Activated CD8-positive, alpha-beta T cell treated with anti-CD3 and anti-CD28 coated beads for 36 hours (primary cell): ENCODE measurements around the gene PLAU. TPM values are rescaled to one million over a fixed set of nuclear protein-coding genes. Genes with fewer than 3 reads are reported as not detected.
"Not testable (repeated sequence)": the region's sequence is repeated elsewhere in the genome, so short reads cannot be mapped to it uniquely, and the experiment has no call there.

Experiments used
- ATAC-seq: fragments of 200-7000 bp; cut with Tn5 transposase; one replicate; pipeline ENCODE4 v1.10.0; 2021; ENCODE audit warnings: mild to moderate bottlenecking, moderate library complexity
- CTCF ChIA-PET: fragments of 350-600 bp; sonication (Branson Sonifier 250); formaldehyde crosslinking; loops from one replicate; lab custom pipeline; 2021; ENCODE audit warnings: antibody characterized with exemption; lab: Charles Lee
- POLR2A ChIA-PET: fragments of 350-600 bp; sonication (Branson Sonifier 250); formaldehyde crosslinking; loops from one replicate; lab custom pipeline; 2021; ENCODE audit warnings: antibody characterized with exemption; lab: Charles Lee
- DNase-seq: peaks from one replicate; pipeline ENCODE4 v3.0.0-alpha.2; 2020
- H3K27ac Mint-ChIP-seq: one replicate; pipeline ENCODE4 v1.8.0; 2021; ENCODE audit warnings: mild to moderate bottlenecking, mixed read lengths
- H3K27me3 Mint-ChIP-seq: one replicate; pipeline ENCODE4 v1.8.0; 2021; ENCODE audit warnings: mixed read lengths
- H3K36me3 Mint-ChIP-seq: one replicate; pipeline ENCODE4 v1.8.0; 2021; ENCODE audit warnings: low read depth, mixed read lengths
- H3K4me1 Mint-ChIP-seq: one replicate; pipeline ENCODE4 v1.8.0; 2021; ENCODE audit warnings: low read depth, mixed read lengths
- H3K4me3 Mint-ChIP-seq: one replicate; pipeline ENCODE4 v1.8.0; 2021; ENCODE audit warnings: mild to moderate bottlenecking, moderate library complexity, mixed read lengths
- H3K9me3 Mint-ChIP-seq: one replicate; pipeline ENCODE4 v1.8.0; 2021; ENCODE audit warnings: mixed read lengths
- intact Hi-C: fragments of 100-400 bp; cut with micrococcal nuclease; formaldehyde crosslinking; loops from one replicate; pipeline ENCODE4 v1.10.0; 2022
- total RNA-seq, 2 experiments: library from RNA; stranded (reverse); gene quantifications; one replicate each; pipeline ENCODE4 v1.2.3, GENCODE V29; 2021
- TF ChIP-seq, protein P1 (sequence below): fragments of 200-600 bp; IDR thresholded peaks from one replicate; pipeline ENCODE4 v1.8.0; 2022; ENCODE audit warnings: antibody characterized with exemption, mild to moderate bottlenecking

PLAU gene
- total RNA-seq, 2 experiments from 2014 or later, result 0.41 to 0.47 TPM

DNA sequence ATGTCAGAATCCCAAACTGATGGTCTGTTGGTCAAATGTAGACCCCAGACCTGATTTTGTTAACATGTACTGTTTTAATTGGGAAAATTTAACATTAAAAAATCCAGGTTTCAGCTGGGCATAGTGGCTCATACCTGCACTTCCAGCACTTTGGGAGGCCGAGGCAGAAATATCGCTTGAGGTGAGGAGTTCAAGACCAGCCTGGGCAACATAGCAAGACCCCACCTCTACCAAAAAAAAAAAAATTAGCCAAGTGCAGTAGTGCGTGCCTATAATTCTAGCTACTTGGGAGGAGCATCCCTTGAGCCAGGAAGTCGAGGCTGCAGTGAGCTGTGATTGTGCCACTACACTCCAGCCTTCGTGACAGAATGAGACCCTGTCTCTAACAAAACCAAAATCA lies 20.7 kb upstream of the PLAU start:
- Mint-ChIP-seq H3K4me3 (no peak overlapping the region), H3K27me3 (peaks cover 9% of the 10 kb centered on the region), H3K4me1 (peaks cover 2% of the 10 kb centered on the region), H3K36me3 (no peaks in the 10 kb centered on the region), H3K27ac (no peak overlapping the region), H3K9me3 (no peaks in the 10 kb centered on the region)
- TF ChIP-seq, protein P1, sequence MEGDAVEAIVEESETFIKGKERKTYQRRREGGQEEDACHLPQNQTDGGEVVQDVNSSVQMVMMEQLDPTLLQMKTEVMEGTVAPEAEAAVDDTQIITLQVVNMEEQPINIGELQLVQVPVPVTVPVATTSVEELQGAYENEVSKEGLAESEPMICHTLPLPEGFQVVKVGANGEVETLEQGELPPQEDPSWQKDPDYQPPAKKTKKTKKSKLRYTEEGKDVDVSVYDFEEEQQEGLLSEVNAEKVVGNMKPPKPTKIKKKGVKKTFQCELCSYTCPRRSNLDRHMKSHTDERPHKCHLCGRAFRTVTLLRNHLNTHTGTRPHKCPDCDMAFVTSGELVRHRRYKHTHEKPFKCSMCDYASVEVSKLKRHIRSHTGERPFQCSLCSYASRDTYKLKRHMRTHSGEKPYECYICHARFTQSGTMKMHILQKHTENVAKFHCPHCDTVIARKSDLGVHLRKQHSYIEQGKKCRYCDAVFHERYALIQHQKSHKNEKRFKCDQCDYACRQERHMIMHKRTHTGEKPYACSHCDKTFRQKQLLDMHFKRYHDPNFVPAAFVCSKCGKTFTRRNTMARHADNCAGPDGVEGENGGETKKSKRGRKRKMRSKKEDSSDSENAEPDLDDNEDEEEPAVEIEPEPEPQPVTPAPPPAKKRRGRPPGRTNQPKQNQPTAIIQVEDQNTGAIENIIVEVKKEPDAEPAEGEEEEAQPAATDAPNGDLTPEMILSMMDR, result no peak
- ChIA-PET CTCF (interaction anchor here (1.2 to 19.1 kb wide), 7 partner anchors 12 to 208 kb away, joined by 3 to 466 read pairs (median 5); no protein-coding TSS in a partner anchor), POLR2A (no interaction called here)
- no peak for DNase-seq
- intact Hi-C loops, result no loop called here
- no peak for ATAC-seq

DNA sequence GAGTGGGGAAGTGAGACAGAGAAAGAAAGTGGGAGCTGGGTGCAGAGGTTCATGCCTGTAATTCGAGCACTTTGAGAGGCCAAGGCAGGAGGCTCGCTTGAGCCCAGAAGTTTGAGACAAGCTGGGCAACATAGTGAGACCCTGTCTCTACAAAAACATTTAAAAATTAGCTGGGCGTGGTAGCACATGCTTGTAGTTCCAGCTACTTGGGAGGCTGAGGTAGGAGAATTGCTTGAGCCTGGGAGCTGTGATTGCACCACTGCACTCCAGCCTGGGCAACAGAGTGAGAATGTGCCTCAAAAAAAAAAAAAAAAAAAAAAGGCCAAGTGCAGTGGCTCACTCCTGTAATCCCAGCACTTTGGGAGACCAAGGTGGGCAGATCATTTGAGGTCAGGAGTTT lies 20.1 kb upstream of the PLAU start:
- H3K4me3 Mint-ChIP-seq, H3K27me3 Mint-ChIP-seq, POLR2A ChIA-PET, H3K9me3 Mint-ChIP-seq, H3K36me3 Mint-ChIP-seq, H3K4me1 Mint-ChIP-seq, DNase-seq, ATAC-seq, intact Hi-C loops, H3K27ac Mint-ChIP-seq: not testable (repeated sequence)
- CTCF ChIA-PET, result interaction anchor here (0.9 to 19.1 kb wide), 5 partner anchors 12 to 190 kb away, joined by 3 to 466 read pairs (median 10); no protein-coding TSS in a partner anchor

DNA sequence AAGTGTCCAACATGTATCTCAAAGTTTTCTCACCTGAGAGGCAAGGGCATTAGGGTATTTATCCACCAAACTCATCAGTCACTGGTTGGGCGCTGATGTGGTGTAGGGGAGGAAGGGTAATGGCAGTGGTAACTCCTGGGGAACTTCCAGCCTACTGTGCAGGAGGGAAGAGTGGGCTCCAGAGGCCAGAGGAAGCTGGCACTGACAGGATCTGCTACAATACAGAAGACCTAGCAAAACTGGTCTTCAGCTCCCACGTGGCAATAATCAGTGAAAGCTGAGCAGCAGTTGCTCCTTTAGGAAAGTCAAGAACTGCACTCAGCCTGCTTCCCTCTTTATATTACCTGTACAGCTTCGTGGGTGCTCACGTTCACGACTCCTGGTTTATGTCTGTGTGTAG lies 19.4 kb upstream of the PLAU start:
- H3K4me1 Mint-ChIP-seq, result peaks cover 2% of the 10 kb centered on the region
- ATAC-seq, result no peak

DNA sequence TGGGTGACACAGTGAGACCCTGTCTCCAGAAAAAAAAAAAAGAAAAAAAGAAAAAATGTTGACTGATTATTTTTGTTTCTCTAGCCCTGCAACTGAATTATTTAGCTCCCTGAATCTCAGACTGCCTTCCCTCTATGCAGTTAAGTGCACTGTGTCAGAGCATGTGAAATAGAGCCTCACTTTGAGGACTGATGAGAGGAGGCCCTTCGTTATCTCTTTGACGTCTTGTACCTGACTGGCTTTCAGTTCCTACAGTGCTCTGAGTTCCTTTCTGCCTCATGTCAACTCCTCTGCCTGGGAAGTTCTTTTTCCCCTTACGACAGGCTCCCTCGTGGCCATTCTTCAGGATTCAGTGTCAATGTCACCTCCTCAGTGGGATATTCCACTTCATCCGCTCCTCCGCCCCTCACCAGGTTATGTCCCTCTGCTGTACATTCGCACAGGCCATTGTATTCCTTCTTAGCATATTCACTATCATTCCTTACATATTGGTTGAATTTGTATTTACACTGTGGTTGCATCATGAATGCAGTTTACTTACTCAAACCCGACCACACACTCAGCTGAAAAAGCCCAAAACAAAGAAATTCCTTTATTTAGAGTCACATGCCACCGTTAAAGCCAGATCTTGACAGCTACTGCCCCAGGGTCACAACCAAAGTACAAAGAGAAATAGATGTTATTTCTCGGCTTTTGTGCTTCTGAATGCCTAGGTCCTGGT lies 18.5 kb upstream of the PLAU start:
- Mint-ChIP-seq H3K4me1 (peaks cover 2% of the 10 kb centered on the region), H3K9me3 (no peaks in the 10 kb centered on the region), H3K27me3 (peaks cover 9% of the 10 kb centered on the region), H3K36me3 (no peaks in the 10 kb centered on the region), H3K4me3 (no peak overlapping the region), H3K27ac (no peak overlapping the region)
- ChIA-PET POLR2A (no interaction called here), CTCF (interaction anchor here (0.8 to 19.1 kb wide), 5 partner anchors 14 to 189 kb away, joined by 3 to 466 read pairs (median 10); no protein-coding TSS in a partner anchor)
- ATAC-seq (no peak), DNase-seq (no peak)
- intact Hi-C loops, result no loop called here
- TF ChIP-seq, protein P1, result no peak

More for the DNA sequence above, 19.4 kb upstream of the PLAU start:
- intact Hi-C loops, result no loop called here
- ChIA-PET CTCF (interaction anchor here (0.9 to 19.1 kb wide), 5 partner anchors 13 to 189 kb away, joined by 3 to 466 read pairs (median 10); no protein-coding TSS in a partner anchor), POLR2A (no interaction called here)
- no peak for DNase-seq
- Mint-ChIP-seq H3K9me3 (no peaks in the 10 kb centered on the region), H3K27ac (no peak overlapping the region), H3K4me3 (no peak overlapping the region), H3K36me3 (no peaks in the 10 kb centered on the region), H3K27me3 (peaks cover 9% of the 10 kb centered on the region)
- TF ChIP-seq, protein P1, result no peak

DNA sequence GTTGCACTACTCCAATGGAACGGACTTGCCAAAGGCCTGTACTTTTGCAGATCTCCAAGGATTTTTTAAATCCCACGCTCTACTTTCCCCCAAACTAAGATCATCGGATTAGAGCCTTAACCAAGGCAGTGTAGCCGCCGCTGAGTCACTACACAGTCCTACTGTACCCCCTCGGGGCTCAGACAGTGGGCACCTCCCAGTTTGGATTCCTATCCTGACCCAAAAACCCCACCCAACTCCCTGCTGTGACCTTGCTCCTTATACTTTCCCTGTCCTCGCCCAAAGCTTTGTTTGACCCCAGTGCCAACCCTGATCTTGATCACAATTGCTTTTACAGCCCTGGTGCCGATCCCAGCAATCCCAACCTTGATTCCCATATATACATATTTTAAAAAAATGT lies 17.5 kb upstream of the PLAU start:
- H3K4me3 Mint-ChIP-seq, result no peak overlapping the region
- no peak for ATAC-seq
- H3K27ac Mint-ChIP-seq, result no peak overlapping the region

More for the DNA sequence above, 17.5 kb upstream of the PLAU start:
- intact Hi-C loops, result no loop called here
- TF ChIP-seq, protein P1, result no peak
- ChIA-PET POLR2A (no interaction called here), CTCF (interaction anchor here (0.8 to 19.1 kb wide), 7 partner anchors 13 to 210 kb away, joined by 3 to 466 read pairs (median 3); no protein-coding TSS in a partner anchor)
- no peaks in the 10 kb centered on the region for H3K9me3 Mint-ChIP-seq
- no peaks in the 10 kb centered on the region for H3K36me3 Mint-ChIP-seq
- peaks cover 9% of the 10 kb centered on the region for H3K27me3 Mint-ChIP-seq
- H3K4me1 Mint-ChIP-seq, result peaks cover 2% of the 10 kb centered on the region
- DNase-seq, result no peak
